Astrocyte (in vitro differentiated cells and primary cell): Measurements from ENCODE around the gene MIAT. TPM values are rescaled to one million over a fixed set of nuclear protein-coding genes. Genes with fewer than 3 reads are reported as not detected.
A peak's percentile ranks its signal among the peaks of the same experiment; 100 is the strongest.

Source experiments
- DNase-seq: peaks from one replicate; pipeline ENCODE4 v3.0.0-alpha.2; 2010; ENCODE audit warnings: low read depth
- FAIRE-seq: peaks from 2 replicates; lab custom pipeline; 2011; peaks lifted over from hg19 to GRCh38; lab: Jason Lieb, UNC
- H2AFZ ChIP-seq: 2 replicates; pipeline ENCODE4 v1.6.0; 2012; ENCODE audit warnings: low read depth, low read length, inconsistent platforms
- H3K27ac ChIP-seq: 2 replicates; pipeline ENCODE4 v1.5.1; 2011; ENCODE audit warnings: low read depth, low read length, inconsistent platforms
- H3K27me3 ChIP-seq: 2 replicates; pipeline ENCODE4 v1.6.0; 2011; ENCODE audit warnings: low read length, inconsistent platforms; ENCODE audit not compliant: insufficient read depth
- H3K36me3 ChIP-seq: 2 replicates; pipeline ENCODE4 v1.5.1; 2011; ENCODE audit warnings: low read length, inconsistent platforms; ENCODE audit not compliant: insufficient read depth
- H3K4me1 ChIP-seq: 2 replicates; pipeline ENCODE4 v1.5.1; 2011; ENCODE audit warnings: low read length, inconsistent platforms; ENCODE audit not compliant: insufficient read depth
- H3K4me2 ChIP-seq: 2 replicates; pipeline ENCODE4 v1.6.0; 2012; ENCODE audit warnings: low read length, inconsistent platforms
- H3K4me3 ChIP-seq: 2 replicates; pipeline ENCODE4 v1.5.1; 2011; ENCODE audit warnings: low read depth, mild to moderate bottlenecking, low read length, inconsistent platforms; ENCODE audit not compliant: insufficient read depth
- H3K79me2 ChIP-seq: 2 replicates; pipeline ENCODE4 v1.6.0; 2012; ENCODE audit warnings: mild to moderate bottlenecking, low read length, inconsistent platforms; ENCODE audit not compliant: insufficient read depth
- H3K9ac ChIP-seq: 2 replicates; pipeline ENCODE4 v1.6.0; 2012; ENCODE audit warnings: mild to moderate bottlenecking, low read length, inconsistent platforms
- H3K9me3 ChIP-seq: 2 replicates; pipeline ENCODE4 v1.5.1; 2012; ENCODE audit warnings: low read depth, mild to moderate bottlenecking, low read length, inconsistent platforms; ENCODE audit not compliant: insufficient read depth
- H4K20me1 ChIP-seq: 2 replicates; pipeline ENCODE4 v1.6.0; 2012; ENCODE audit warnings: low read length, inconsistent platforms; ENCODE audit not compliant: insufficient read depth
- H3K27ac Mint-ChIP-seq: one replicate; pipeline ENCODE4 v1.8.0; 2021; ENCODE audit warnings: mild to moderate bottlenecking, mixed read lengths; ENCODE audit not compliant: unreplicated experiment
- H3K27me3 Mint-ChIP-seq: one replicate; pipeline ENCODE4 v1.8.0; 2021; ENCODE audit warnings: low read depth, mixed read lengths; ENCODE audit not compliant: unreplicated experiment
- H3K36me3 Mint-ChIP-seq: one replicate; pipeline ENCODE4 v1.8.0; 2021; ENCODE audit warnings: low read depth, mixed read lengths; ENCODE audit not compliant: unreplicated experiment
- H3K4me1 Mint-ChIP-seq: one replicate; pipeline ENCODE4 v1.8.0; 2021; ENCODE audit warnings: low read depth, mixed read lengths; ENCODE audit not compliant: unreplicated experiment
- H3K4me3 Mint-ChIP-seq: one replicate; pipeline ENCODE4 v1.8.0; 2021; ENCODE audit warnings: mild to moderate bottlenecking, moderate library complexity, mixed read lengths; ENCODE audit not compliant: unreplicated experiment
- H3K9me3 Mint-ChIP-seq: one replicate; pipeline ENCODE4 v1.8.0; 2021; ENCODE audit warnings: mild to moderate bottlenecking, mixed read lengths; ENCODE audit not compliant: unreplicated experiment
- CTCF ChIP-seq: IDR thresholded peaks from 2 replicates; pipeline ENCODE4 v1.5.1; 2011; ENCODE audit warnings: low read depth, mild to moderate bottlenecking, inconsistent platforms, low read length, moderate library complexity; ENCODE audit not compliant: insufficient read depth
- EZH2 ChIP-seq: IDR thresholded peaks from 2 replicates; pipeline ENCODE4 v1.6.1; 2012; ENCODE audit warnings: mild to moderate bottlenecking, low read length, inconsistent platforms; ENCODE audit not compliant: insufficient read depth
- total RNA-seq: library from RNA; stranded (reverse); gene quantifications from 2 replicates; pipeline ENCODE4 v1.2.1, GENCODE V29; 2021

MIAT gene
- total RNA-seq, 1 donor from 2014 or later = 22.8 TPM

GRCh38 chr22:26617271-26618199, 39.9 kb upstream of the MIAT start, which contains the start of gene CRYBB1:
Gene CRYBB1 (minus strand): TSS chr22:26618027. CDS start chr22:26616319, 1,708 bp downstream.
- Histone ChIP-seq H3K9ac (peak within 1 kb of the TSS; percentile 8), H2AFZ (no peak within 1 kb of the TSS), H4K20me1 (no peaks in the 10 kb centered on the region), H3K27me3 (peaks cover 2% of the 10 kb centered on the region), H3K4me2 (no peak within 1 kb of the TSS), H3K9me3 (no peaks in the 10 kb centered on the region), H3K4me1 (peaks cover 5% of the 10 kb centered on the region), H3K36me3 (no peaks in the 10 kb centered on the region), H3K79me2 (no peaks in the 10 kb centered on the region), H3K4me3 (no peak within 1 kb of the TSS), H3K27ac (no peak within 1 kb of the TSS)
- TF ChIP-seq CTCF (no peak), EZH2 (no peak)
- no peak for DNase-seq
- no peak for FAIRE-seq
- peaks cover 12% of the 10 kb centered on the region for H3K4me1 Mint-ChIP-seq
- peak within 1 kb of the TSS; percentile 47 for H3K27ac Mint-ChIP-seq
- H3K36me3 Mint-ChIP-seq = peaks cover 3% of the 10 kb centered on the region
- no peak within 1 kb of the TSS for H3K4me3 Mint-ChIP-seq
- H3K9me3 Mint-ChIP-seq = no peaks in the 10 kb centered on the region
- peaks cover 38% of the 10 kb centered on the region for H3K27me3 Mint-ChIP-seq

DNA sequence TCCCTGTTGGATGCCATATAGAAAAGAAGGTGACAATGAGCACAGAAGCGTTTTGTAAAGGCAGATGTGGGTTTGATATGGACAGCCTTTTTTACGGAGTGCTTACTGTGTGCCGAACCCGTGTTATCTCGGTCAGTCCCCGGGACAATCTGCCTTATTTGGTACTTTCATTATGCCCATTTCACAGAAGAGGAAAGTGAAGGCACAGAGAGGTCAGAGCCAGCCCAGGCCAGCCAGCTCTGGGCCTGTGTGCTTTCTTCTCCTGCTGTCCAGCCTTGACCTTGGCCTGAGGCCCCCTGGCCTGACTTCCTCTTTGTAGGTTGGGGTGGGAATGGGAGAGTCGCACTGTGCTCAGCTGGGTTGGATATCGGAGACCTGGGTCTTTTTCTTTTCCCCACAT, 38.9 kb upstream of the MIAT start:
- no peaks in the 10 kb centered on the region for H3K36me3 Mint-ChIP-seq
- no peak overlapping the region for H3K4me3 ChIP-seq
- no peaks in the 10 kb centered on the region for H4K20me1 ChIP-seq
- no peak overlapping the region for H2AFZ ChIP-seq
- H3K27me3 Mint-ChIP-seq = peaks cover 34% of the 10 kb centered on the region
- no peaks in the 10 kb centered on the region for H3K9me3 ChIP-seq
- no peak overlapping the region for H3K9ac ChIP-seq
- DNase-seq (no peak), FAIRE-seq (no peak)
- no peak for TF ChIP-seq CTCF
- no peak for TF ChIP-seq EZH2
- H3K79me2 ChIP-seq = no peaks in the 10 kb centered on the region
- no peaks in the 10 kb centered on the region for H3K36me3 ChIP-seq
- no peaks in the 10 kb centered on the region for H3K9me3 Mint-ChIP-seq
- H3K4me2 ChIP-seq = no peak overlapping the region
- H3K4me1 Mint-ChIP-seq = peaks cover 12% of the 10 kb centered on the region
- H3K27me3 ChIP-seq = peaks cover 2% of the 10 kb centered on the region
- no peak overlapping the region for H3K27ac Mint-ChIP-seq
- no peak overlapping the region for H3K4me3 Mint-ChIP-seq
- peaks cover 5% of the 10 kb centered on the region for H3K4me1 ChIP-seq
- H3K27ac ChIP-seq = no peak overlapping the region

DNA sequence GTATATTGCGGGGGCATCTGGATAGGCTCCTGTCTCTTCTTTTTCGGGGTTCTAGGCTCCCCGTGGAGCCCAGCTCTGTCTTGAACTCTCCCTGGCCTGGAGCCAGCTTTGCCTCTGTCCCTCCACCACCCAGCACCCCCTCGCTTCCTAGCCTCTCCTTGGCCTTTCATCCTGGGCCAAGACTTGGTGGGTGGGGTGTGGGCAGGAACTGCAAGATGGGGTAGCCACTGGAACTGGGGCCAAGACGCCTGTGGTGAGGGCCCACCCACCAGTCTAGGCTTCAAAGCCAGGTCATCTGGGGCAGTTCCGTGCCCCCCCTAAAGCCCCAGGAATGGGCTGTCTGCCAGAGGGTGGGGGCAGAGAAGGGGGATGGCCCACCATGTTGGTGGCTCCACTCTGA, 37.9 kb upstream of the MIAT start:
- no peak for FAIRE-seq
- peaks cover 9% of the 10 kb centered on the region for H3K4me1 Mint-ChIP-seq
- no peak overlapping the region for H3K27ac Mint-ChIP-seq
- peaks cover 3% of the 10 kb centered on the region for H3K9me3 Mint-ChIP-seq
- Histone ChIP-seq H3K79me2 (no peaks in the 10 kb centered on the region), H3K27ac (no peak overlapping the region), H3K9ac (no peak overlapping the region), H3K36me3 (no peaks in the 10 kb centered on the region), H4K20me1 (no peaks in the 10 kb centered on the region), H3K27me3 (peaks cover 3% of the 10 kb centered on the region), H3K4me1 (peaks cover 5% of the 10 kb centered on the region), H3K9me3 (no peaks in the 10 kb centered on the region), H3K4me2 (no peak overlapping the region), H2AFZ (no peak overlapping the region), H3K4me3 (no peak overlapping the region)
- TF ChIP-seq CTCF (no peak), EZH2 (no peak)
- H3K27me3 Mint-ChIP-seq = peaks cover 26% of the 10 kb centered on the region
- no peaks in the 10 kb centered on the region for H3K36me3 Mint-ChIP-seq
- no peak overlapping the region for H3K4me3 Mint-ChIP-seq
- no peak for DNase-seq
